ENCODE measurements around the gene XPNPEP3. TPM values are rescaled to one million over a fixed set of nuclear protein-coding genes. Genes with fewer than 3 reads are reported as not detected.
A peak's percentile ranks its signal among the peaks of the same experiment; 100 is the strongest.

XPNPEP3 gene
- total RNA-seq, 1 donor: 17.4 TPM

DNA sequence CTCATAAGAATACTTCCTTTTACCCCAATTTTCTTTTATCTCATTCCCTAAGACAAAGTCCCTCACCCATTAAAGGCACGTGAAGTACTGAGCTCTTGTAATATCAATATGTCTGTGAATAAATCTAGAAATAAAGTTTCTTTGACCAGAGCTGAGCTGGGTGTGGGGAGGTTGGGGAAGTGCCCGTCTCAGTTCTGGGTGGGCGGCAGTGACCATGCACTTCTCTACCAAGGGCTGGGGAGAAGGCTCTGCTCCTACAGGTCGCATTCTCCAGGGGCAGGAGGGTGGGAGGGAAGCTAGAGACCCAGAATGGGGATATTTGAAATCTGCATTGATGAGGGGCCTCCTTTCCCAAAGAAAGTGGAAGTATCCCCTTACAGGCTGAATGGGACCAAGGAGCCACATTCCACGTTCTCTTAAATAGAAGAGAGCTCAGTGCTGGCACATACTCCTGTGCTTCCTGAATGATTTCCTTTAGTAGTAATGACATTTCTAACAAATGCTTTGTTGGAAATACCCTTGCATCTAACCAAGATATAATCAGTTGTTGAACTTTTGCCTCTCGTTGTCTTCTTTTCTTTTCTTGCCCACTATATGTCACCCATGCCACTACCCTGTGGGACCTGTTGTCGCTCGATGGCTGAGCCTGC lies 110.3 kb downstream of the XPNPEP3 start:
- no peak for DNase-seq (ENCODE audit: low read depth)
- no peak overlapping the region for H3K4me3 ChIP-seq (ENCODE audit: low read depth, low read length)
- TF ChIP-seq, protein P1, sequence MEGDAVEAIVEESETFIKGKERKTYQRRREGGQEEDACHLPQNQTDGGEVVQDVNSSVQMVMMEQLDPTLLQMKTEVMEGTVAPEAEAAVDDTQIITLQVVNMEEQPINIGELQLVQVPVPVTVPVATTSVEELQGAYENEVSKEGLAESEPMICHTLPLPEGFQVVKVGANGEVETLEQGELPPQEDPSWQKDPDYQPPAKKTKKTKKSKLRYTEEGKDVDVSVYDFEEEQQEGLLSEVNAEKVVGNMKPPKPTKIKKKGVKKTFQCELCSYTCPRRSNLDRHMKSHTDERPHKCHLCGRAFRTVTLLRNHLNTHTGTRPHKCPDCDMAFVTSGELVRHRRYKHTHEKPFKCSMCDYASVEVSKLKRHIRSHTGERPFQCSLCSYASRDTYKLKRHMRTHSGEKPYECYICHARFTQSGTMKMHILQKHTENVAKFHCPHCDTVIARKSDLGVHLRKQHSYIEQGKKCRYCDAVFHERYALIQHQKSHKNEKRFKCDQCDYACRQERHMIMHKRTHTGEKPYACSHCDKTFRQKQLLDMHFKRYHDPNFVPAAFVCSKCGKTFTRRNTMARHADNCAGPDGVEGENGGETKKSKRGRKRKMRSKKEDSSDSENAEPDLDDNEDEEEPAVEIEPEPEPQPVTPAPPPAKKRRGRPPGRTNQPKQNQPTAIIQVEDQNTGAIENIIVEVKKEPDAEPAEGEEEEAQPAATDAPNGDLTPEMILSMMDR (IDR thresholded peaks at IDR 0.05; ENCODE audit: insufficient read depth, low read length): no peak

DNA sequence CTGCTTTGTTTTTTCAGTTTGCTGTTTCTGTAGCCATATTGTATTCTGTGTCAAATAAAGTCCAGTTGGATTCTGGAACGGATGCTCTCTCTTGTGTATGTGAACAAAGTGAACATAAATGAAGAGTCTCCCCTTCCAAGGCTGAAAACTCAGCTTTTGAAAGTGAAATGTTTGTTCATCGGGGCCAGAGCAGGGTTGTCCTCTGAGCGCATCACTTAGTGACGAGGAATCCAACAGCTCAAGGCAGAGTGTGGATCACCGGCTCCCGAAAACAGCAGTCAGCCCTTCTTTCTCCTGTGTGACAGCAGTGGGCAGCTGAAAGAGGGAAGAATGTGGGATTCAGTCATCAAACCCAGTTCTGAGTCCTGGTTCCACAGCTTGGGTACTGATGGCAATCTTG lies 115.6 kb downstream of the XPNPEP3 start:
- no peak overlapping the region for H3K4me3 ChIP-seq (ENCODE audit: low read depth, low read length)
- DNase-seq (ENCODE audit: low read depth): no peak
- TF ChIP-seq, protein P1 (IDR thresholded peaks at IDR 0.05; ENCODE audit: insufficient read depth, low read length): no peak

DNA sequence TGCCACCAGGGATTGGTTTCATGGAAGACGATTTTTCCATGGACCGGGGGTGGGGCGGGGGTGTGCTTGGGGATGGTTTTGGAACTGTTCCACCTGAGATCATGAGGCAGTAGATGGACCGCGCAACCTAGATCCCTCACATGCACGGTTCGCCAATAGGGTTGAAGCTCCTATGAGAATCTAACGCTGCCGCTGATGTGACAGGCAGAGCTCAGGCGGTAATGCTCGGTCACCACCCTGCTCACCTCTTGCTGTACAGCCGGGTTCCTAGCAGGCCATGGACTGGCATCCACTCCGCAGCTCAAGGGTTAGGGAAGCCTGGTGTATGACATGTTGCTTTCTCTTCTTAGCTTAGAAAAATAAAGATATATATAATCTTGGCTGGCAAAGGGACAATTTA lies 116.2 kb downstream of the XPNPEP3 start:
- no peak for DNase-seq (ENCODE audit: low read depth)
- no peak overlapping the region for H3K4me3 ChIP-seq (ENCODE audit: low read depth, low read length)
- TF ChIP-seq, protein P1 (IDR thresholded peaks at IDR 0.05; ENCODE audit: insufficient read depth, low read length): no peak

- DNase-seq (ENCODE audit: low read depth): peak; percentile 29
Measured at GRCh38 chr22:40975366-40975765, 118.4 kb downstream of the XPNPEP3 start.

DNA sequence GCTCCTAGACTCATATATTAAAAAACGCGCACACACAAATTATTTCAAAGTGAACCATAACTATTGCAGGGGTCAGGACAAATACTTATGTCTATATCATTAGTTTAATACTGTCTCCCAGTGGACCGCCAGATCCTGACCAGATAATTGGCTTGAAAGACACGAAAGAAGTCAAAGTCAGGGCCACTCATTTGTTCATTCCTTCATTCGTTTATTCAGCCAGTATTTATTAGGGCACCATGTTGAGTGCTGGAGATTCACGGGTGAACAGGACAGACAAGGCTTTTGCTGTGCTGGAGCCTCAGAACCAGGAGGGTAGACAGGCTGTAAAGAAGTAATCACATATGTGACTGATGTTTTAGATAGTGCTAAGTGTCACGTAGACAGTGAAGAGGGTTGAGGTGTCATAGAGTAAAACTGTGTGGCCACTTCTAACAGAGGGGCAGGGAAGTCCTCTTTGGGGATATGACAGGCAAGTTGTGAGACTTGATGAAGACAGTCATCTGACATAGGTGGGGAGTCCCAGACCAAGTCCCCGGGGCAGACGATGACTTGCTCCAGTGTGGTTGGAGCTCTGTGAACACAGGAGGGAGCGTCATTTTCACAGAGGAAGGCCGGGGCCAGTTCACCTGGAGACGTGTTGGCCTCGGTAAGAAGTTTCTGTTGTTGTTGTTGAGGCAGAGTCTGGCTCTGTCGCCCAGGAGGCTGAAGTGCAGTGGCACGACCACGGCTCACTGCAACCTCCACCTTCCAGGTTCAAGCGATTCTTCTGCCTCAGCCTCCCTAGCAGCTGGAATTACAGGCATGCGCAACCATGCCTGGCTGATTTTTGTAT lies 120.1 kb downstream of the XPNPEP3 start:
- TF ChIP-seq, protein P1 (IDR thresholded peaks at IDR 0.05; ENCODE audit: insufficient read depth, low read length): no peak
- DNase-seq (ENCODE audit: low read depth): no peak
- H3K4me3 ChIP-seq (ENCODE audit: low read depth, low read length): no peak overlapping the region

More at GRCh38 chr22:40975366-40975765, 118.4 kb downstream of the XPNPEP3 start:
- TF ChIP-seq, protein P1 (IDR thresholded peaks at IDR 0.05; ENCODE audit: insufficient read depth, low read length): no peak
- no peak overlapping the region for H3K4me3 ChIP-seq (ENCODE audit: low read depth, low read length)

GRCh38 chr22:40979198-40979597 lies 122.2 kb downstream of the XPNPEP3 start:
- no peak for DNase-seq (ENCODE audit: low read depth)
- TF ChIP-seq, protein P1 (IDR thresholded peaks at IDR 0.05; ENCODE audit: insufficient read depth, low read length): no peak
- no peak overlapping the region for H3K4me3 ChIP-seq (ENCODE audit: low read depth, low read length)

Measured in fibroblast of the aortic adventitia (primary cell).